SIG-M5 (cell line): ENCODE results near the gene RAB7A.
"Not testable (repeated sequence)": the region's sequence is repeated elsewhere in the genome, so short reads cannot be mapped to it uniquely, and the experiment has no call there.

Source experiments
- DNase-seq: peaks from one replicate; lab custom pipeline; 2025; lab: John Stamatoyannopoulos, UW

Gene RAB7A

GRCh38 chr3:128710816-128711433 lies 15.1 kb upstream of the RAB7A start:
- DNase-seq = no peak

DNA sequence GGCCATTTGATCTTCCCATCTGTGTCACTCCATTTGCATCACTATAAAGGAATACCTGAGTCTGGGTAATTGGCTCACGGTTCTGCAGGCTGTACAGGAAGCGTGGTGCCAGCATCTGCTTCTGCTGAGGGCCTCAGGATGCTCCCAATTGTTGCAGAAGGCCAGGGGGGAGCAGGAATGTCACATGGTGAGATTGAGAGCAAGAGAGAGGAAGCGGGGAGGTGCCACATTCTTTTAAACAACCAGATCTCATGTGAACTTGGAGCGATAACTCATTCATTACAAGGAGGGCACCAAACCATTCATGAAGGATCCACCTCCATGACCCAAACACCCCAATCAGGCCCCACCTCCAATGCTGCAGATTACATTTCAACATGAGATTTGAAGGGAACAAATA lies 13.1 kb upstream of the RAB7A start:
- no peak for DNase-seq

DNA sequence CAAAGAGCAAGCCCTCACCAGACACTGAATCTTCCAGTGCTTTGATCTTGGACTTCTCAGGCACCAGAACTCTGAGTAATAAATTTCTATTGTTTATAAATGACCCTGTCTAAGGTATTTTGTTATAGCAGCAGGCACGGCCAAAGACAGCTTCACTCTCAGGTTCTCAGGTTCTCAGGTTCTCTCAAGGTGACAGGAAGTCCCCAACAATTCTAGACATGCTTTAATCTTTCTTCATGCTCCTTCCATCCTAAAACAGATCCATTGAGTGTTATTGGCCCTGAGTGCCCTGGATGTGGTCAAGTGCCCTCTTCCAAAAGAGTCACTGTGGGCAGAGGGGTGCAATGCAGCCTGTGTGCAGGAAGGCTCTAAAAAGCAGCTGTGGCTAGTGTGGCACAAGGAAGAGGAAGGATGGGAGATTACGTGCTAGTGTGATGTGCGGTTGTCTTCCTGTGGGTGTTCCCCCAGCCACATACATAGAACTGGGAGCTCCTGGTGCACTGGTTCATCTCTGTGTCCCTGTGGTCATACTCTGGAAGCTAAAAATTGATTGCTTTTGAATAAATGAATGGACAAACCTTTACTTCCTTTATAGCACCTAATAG lies 11.0 kb upstream of the RAB7A start:
- DNase-seq = peak; percentile 26

DNA sequence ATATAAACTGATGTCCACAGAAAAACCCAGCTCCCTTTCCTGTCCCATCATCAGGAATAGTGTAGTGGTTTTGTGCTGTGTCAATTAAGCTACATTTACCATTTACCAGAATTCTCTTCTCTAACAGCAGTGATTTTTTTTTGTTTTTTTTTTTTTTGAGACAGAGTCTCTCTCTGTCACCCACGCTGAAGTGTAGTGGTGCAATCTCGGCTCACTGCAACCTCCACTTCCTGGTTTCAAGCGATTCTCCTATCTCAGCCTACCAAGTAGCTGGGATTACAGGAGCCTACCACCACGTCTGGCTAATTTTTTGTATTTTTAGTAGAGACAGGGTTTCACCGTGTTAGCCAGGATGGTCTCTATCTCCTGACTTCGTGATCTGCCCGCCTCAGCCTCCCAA lies 7.1 kb upstream of the RAB7A start:
- not testable (repeated sequence) for DNase-seq

DNA sequence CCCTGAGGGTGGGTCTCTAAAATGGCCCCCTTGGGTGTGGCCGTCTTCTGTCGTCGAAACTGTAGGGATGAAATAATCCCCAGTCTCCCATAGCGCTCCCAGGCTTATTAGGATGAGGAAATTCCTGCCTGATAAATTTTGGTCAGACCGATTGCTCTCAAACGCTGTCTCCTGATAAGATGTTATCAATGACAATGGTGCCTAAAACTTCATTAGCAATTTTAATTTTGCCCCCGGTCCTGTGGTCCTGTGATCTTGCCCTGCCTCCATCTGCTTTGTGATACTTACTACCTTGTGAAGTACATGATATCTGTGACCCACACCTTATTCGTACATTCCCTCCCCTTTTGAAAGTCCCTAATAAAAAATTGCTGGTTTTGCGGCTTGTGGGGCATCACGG lies 5.1 kb upstream of the RAB7A start:
- no peak for DNase-seq

- DNase-seq = no peak
Measured at GRCh38 chr3:128723477-128723876, 2.5 kb upstream of the RAB7A start.

- DNase-seq = no peak
Measured at GRCh38 chr3:128725547-128726022, 398 bp upstream of the RAB7A start.

- DNase-seq = no peak
Measured at GRCh38 chr3:128727059-128727458, 1.1 kb downstream of the RAB7A start.

DNA sequence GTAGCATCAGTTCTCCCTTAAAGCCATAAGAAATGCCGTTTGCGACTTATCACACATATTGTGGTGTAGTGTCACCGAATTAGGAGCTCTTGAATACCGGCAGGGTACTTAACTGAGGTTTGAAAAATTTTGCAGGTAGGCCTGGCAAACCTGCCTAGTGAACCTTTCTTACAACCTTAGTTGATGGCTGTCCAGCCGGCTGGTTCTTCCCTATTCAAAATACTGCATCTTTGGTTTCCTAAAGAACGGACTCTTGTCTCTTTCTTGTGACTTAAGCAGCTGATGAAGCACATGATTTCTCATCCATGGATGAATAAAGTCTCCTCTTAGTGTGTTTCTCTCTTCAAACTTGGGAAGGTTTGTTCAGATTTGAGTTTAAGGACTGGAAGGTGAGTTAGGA lies 1.5 kb downstream of the RAB7A start:
- DNase-seq = no peak

- no peak for DNase-seq
Measured at GRCh38 chr3:128727996-128728395, 2.0 kb downstream of the RAB7A start.

DNA sequence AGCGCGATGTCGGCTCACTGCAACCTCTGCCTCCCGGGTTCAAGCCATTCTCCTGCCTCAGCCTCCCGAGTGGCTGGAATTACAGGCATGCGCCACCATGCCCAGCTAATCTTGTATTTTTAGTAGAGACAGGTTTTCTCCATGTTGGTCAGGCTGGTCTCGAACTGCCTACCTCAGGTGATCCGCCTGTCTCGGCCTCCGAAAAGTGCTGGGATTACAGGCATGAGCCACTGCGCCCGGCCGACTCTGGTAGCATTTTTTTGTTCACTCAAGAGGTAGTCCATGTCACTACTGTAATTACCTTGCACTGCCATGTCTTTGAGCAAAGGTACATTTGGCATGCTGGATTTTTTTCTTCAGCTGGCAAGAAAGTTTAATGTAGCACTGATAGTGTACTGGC lies 2.5 kb downstream of the RAB7A start:
- DNase-seq = not testable (repeated sequence)

DNA sequence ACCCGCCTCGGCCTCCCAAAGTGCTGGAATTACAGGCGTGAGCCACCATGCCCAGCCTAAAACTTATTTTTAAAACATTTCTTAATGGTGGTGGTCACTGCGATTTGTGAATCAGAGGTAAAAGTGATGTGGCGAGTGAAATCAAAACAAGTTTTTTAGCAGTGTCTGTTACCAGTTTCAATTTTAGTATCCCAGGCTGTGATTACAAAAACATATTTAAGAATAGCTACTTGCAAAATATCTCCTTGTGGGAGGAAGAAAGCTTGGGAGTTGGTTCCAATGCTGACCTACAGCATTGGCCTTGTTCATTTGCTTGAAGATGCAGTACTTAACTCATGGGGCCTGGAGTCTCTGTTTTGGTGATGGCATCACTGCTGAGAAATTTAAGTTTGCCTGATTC lies 4.5 kb downstream of the RAB7A start:
- DNase-seq = no peak

DNA sequence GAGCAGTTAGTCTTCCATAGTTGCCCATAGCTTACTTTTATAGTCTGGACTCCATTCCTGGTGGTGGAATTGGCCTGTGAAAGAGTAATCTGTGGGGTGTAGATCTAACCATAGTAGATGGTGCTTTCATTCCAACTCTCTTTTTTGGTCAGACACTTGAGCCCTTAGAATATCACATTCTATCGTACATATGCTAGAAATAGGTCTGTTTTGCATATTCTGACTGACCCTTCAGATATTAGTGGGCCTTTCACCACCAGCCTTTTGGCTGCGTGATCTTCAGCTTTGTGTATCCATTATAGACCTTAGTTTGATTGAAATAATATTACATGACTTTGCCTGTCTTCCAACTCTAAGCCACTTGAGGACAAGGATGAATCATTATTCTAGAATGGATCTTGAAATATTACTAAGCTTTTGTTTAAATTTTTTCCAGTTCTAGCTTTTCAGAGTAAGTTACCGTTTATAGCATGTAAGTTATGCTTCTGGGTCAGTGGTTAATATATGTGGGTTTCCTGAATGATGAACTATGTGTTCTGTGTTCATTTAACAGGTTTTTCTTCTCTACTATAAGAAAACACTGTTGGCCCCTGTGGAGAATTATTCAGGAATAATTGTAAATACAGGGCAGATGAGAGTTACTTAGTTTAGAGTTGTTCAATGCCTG lies 8.7 kb downstream of the RAB7A start:
- DNase-seq = no peak

- no peak for DNase-seq
Measured at GRCh38 chr3:128735287-128735686, 9.3 kb downstream of the RAB7A start.

DNA sequence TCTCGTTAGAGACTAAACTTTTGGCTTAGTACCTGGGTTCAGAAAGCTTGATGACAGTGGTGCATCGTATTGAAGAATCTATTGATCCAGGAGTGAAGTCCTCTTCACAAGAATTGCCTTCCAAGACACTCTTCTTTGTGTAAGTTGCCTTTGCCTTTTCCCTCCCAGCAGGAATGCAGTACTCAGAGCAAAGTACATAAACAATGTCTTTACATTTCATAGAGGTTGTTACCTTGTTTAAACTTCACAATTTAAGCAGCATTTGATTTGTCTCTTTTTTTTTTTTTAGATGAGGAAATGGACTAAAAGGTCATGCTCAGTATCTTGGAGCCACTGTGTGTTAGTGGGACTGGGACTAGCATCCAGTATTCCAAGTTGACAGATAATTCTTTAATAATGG lies 9.9 kb downstream of the RAB7A start:
- DNase-seq = no peak

- no peak for DNase-seq
Measured at GRCh38 chr3:128736601-128737000, 10.6 kb downstream of the RAB7A start.

DNA sequence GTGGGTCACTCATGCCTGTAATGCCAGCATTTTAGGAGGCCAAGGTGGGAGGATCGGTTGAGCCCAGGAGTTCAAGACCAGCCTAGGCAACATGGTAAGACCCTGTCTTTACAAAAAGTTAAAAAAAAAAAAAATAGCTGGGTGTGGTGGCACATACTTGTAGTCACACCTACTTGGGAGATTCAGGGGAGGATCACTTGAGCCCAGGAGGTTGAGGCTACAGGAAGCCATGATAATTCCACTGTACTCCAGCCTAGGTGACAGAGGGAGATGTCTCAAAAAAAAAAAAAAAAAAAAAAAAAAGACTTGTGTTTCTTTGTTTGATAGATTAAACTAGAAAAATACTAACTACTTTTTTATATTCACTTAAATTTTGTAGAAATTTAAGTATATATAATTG lies 14.6 kb downstream of the RAB7A start:
- no peak for DNase-seq

DNA sequence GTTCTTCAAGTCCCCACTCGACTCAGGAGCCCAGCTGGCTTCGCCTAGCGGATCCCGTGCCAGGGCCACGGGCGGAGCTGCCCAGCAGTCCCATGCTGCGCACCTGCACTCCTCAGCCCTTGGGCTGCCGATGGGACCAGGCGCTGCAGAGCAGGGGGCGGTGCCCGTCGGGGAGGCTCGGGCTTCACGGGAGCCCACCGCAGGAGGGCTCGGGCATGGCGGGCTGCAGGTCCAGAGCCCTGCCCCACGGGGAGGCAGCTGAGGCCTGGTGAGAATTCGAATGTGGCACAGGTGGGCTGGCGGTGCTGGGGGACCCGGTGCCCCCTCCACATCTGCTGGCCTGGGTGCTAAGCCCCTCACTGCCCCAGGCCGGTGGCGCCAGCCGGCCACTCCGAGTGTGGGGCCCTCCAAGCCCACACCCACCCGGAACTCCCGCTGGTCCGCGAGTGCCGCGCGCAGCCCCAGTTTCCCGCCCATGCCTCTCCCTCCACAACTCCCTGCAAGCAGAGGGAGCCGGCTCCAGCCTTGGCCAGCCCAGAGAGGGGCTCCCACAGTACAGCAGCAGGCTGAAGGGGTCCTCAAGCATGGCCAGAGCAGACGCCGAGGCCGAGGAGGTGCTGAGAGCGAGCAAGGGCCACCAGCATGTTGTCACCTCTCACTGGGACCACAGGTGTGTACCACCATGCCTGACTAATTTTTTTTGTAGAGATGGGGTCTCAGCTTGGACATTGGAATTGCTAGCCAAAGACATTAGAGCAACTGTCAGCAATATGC lies 17.0 kb downstream of the RAB7A start:
- no peak for DNase-seq

DNA sequence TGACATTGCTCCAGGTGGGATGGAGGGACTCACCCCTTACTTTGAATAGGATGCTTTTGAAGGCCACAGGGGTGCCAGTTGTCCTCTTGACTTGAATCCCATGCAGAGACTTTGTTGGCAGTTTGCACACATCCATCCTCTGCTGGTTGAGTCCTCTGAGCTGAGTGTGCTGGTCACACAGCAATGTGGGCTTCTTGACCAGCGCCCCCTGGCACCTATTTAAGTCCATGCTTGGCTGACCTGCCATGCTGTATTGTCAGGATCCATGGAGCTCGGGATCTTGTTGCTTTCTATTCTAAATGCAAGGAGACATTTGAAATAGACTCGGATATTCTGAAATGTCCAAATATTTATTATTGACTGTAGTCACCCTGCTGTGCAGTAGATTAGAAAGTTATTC lies 19.8 kb downstream of the RAB7A start:
- no peak for DNase-seq

- DNase-seq = no peak
Measured at GRCh38 chr3:128746881-128747280, 20.9 kb downstream of the RAB7A start.

- DNase-seq = no peak
Measured at GRCh38 chr3:128748557-128748956, 22.6 kb downstream of the RAB7A start.

DNA sequence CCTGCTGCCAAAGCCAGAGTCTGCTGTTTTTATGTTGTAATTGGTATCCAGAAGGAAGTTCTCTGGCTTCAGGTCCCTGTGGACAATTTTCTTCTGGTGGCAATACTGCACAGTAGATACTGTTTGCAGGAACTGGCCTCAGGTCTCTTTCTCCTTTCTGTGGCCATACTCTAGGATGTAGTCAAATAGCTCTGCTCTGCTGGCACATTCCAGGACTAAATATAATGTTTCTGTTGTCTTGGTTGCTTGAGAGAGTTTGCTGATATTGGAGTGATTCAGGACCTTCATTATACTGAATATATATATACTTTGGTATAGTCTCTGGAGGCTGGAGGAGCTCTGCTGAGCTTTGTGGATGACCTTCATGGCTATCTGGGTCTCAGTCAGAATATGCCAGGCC lies 23.1 kb downstream of the RAB7A start:
- DNase-seq = no peak

GRCh38 chr3:128749561-128749960 lies 23.6 kb downstream of the RAB7A start:
- not testable (repeated sequence) for DNase-seq
